Activated T-helper 1 cell treated with Interleukin-2 at 50 U/mL for 16 hours (primary cell): ENCODE data around the gene HMGN4.

Experiments
- DNase-seq: peaks from one replicate; pipeline ENCODE4 v3.0.0-alpha.2; 2020; ENCODE audit warnings: low read depth

The HMGN4 gene

GRCh38 chr6:26578279-26578678 is 40.1 kb downstream of the HMGN4 start:
- DNase-seq = no peak

GRCh38 chr6:26578741-26579140 is 40.6 kb downstream of the HMGN4 start:
- no peak for DNase-seq

GRCh38 chr6:26581164-26581915 is 43.2 kb downstream of the HMGN4 start:
- no peak for DNase-seq

- DNase-seq = no peak
These were observed 50.8 kb downstream of the HMGN4 start for GRCh38 chr6:26588965-26589364.

- no peak for DNase-seq
These were observed 54.5 kb downstream of the HMGN4 start for GRCh38 chr6:26592649-26593048.

- no peak for DNase-seq
These were observed 55.3 kb downstream of the HMGN4 start for GRCh38 chr6:26593278-26594130.

GRCh38 chr6:26594131-26594498 is 55.9 kb downstream of the HMGN4 start:
- no peak for DNase-seq

- DNase-seq = no peak
These were observed 56.8 kb downstream of the HMGN4 start for GRCh38 chr6:26594730-26595632.

- peak; percentile 75 for DNase-seq
These were observed 57.6 kb downstream of the HMGN4 start for GRCh38 chr6:26595669-26596269.
